ENCODE results near the gene KHNYN.
"Not testable (repeated sequence)": the region's sequence is repeated elsewhere in the genome, so short reads cannot be mapped to it uniquely, and the experiment has no call there.

Gene KHNYN

GRCh38 chr14:24473211-24473610 lies 43.5 kb downstream of the KHNYN start:
- DNase-seq (ENCODE audit: low spot score) = no peak

GRCh38 chr14:24475261-24475660 lies 45.5 kb downstream of the KHNYN start:
- DNase-seq (ENCODE audit: low spot score) = no peak

- DNase-seq (ENCODE audit: low spot score) = not testable (repeated sequence)
Observed at GRCh38 chr14:24479999-24480398, 50.2 kb downstream of the KHNYN start.

GRCh38 chr14:24481622-24482324 lies 52.0 kb downstream of the KHNYN start:
- DNase-seq (ENCODE audit: low spot score) = peak; percentile 28

GRCh38 chr14:24482699-24483303 lies 53.0 kb downstream of the KHNYN start:
- not testable (repeated sequence) for DNase-seq (ENCODE audit: low spot score)

- DNase-seq (ENCODE audit: low spot score) = no peak
Observed at GRCh38 chr14:24483604-24484252, 54.0 kb downstream of the KHNYN start.

Data from kidney capillary endothelial cell (primary cell).